ENCODE results near the gene PDE1C. TPM values are rescaled to one million over a fixed set of nuclear protein-coding genes. Genes with fewer than 3 reads are reported as not detected.
"Not testable (repeated sequence)": the region's sequence is repeated elsewhere in the genome, so short reads cannot be mapped to it uniquely, and the experiment has no call there.

The PDE1C gene
- total RNA-seq, 1 donor from 2014 or later = 54.6 TPM

GRCh38 chr7:31835471-31835870, 234.7 kb downstream of the PDE1C start:
- Mint-ChIP-seq H3K27me3 (ENCODE audit: low read depth) (no peaks in the 10 kb centered on the region), H3K9me3 (ENCODE audit: low read depth) (no peaks in the 10 kb centered on the region), H3K27ac (ENCODE audit: unreplicated experiment) (no peak overlapping the region), H3K4me3 (ENCODE audit: unreplicated experiment) (no peak overlapping the region), H3K36me3 (ENCODE audit: low read depth) (peaks cover 7% of the 10 kb centered on the region), H3K4me1 (ENCODE audit: low read depth) (peaks cover 3% of the 10 kb centered on the region)
- no peak for DNase-seq (ENCODE audit: low spot score)
- TF ChIP-seq, protein P1, sequence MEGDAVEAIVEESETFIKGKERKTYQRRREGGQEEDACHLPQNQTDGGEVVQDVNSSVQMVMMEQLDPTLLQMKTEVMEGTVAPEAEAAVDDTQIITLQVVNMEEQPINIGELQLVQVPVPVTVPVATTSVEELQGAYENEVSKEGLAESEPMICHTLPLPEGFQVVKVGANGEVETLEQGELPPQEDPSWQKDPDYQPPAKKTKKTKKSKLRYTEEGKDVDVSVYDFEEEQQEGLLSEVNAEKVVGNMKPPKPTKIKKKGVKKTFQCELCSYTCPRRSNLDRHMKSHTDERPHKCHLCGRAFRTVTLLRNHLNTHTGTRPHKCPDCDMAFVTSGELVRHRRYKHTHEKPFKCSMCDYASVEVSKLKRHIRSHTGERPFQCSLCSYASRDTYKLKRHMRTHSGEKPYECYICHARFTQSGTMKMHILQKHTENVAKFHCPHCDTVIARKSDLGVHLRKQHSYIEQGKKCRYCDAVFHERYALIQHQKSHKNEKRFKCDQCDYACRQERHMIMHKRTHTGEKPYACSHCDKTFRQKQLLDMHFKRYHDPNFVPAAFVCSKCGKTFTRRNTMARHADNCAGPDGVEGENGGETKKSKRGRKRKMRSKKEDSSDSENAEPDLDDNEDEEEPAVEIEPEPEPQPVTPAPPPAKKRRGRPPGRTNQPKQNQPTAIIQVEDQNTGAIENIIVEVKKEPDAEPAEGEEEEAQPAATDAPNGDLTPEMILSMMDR (IDR thresholded peaks at IDR 0.05) = no peak

DNA sequence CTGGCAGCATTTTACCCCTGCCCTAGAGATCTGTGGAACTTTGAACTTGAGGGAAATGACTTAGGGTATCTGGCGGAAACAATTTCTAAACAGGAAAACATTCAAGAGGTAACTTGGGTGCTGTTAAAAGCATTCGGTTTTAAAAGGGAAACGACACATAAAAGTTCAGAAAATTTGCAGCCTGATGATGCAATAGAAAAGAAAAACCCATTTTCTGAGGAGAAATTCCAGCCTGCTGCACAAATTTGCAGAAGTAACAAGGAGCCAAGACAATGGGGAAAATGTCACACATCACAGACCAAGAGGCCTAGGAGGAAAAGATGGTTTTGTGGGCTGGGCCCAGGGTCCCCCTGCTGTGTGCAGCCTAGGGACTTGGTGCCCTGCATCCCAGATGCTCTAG, 236.6 kb downstream of the PDE1C start:
- not testable (repeated sequence) for H3K9me3 Mint-ChIP-seq (ENCODE audit: low read depth); H3K36me3 Mint-ChIP-seq (ENCODE audit: low read depth); H3K4me3 Mint-ChIP-seq (ENCODE audit: unreplicated experiment); DNase-seq (ENCODE audit: low spot score); H3K27ac Mint-ChIP-seq (ENCODE audit: unreplicated experiment); H3K27me3 Mint-ChIP-seq (ENCODE audit: low read depth)
- H3K4me1 Mint-ChIP-seq (ENCODE audit: low read depth) = peaks cover 12% of the 10 kb centered on the region

DNA sequence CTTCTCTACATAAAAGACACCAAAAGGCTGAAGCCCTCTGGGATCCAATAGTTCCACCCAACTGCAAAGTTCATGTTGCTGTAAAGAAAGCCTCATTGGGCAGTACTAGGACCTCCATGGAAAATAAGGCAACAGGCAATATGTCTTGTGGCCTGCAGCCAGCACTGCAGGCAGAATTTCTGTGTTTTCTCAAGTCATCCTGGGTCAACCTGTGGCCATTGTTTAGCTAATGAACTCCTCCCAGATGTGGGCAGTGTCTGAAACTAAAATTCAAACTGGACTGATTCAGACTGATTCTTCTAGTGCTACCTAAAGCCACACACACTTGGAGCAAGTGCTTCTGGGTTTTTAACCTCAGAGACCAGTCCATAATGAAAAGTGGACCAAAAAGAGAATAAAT, 241.7 kb downstream of the PDE1C start:
- Mint-ChIP-seq H3K27ac (ENCODE audit: unreplicated experiment) (no peak overlapping the region), H3K36me3 (ENCODE audit: low read depth) (peaks cover 24% of the 10 kb centered on the region), H3K4me3 (ENCODE audit: unreplicated experiment) (no peak overlapping the region), H3K9me3 (ENCODE audit: low read depth) (no peaks in the 10 kb centered on the region), H3K4me1 (ENCODE audit: low read depth) (peaks cover 16% of the 10 kb centered on the region), H3K27me3 (ENCODE audit: low read depth) (no peaks in the 10 kb centered on the region)
- TF ChIP-seq, protein P1 (IDR thresholded peaks at IDR 0.05) = no peak
- no peak for DNase-seq (ENCODE audit: low spot score)

DNA sequence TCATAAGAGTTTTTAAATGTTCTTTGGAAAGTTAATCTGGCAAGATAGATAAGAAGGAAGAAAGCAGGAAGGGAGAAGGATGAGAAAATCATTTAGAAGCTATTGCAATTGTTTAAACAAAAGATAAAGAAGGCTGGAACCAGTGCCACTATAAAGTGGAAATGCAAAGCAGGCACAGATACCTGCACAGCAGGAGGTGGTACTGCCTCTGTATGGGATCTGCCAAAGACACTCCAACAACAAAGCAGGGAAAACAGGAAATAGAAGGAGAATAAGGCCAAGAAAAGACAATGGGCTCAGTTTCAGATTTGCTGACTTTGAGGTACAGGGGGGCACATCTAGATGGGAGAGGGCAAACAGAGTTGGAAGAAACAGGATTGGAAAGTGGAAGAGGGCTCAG, 244.6 kb downstream of the PDE1C start:
- H3K4me1 Mint-ChIP-seq (ENCODE audit: low read depth) = peaks cover 14% of the 10 kb centered on the region
- no peaks in the 10 kb centered on the region for H3K27me3 Mint-ChIP-seq (ENCODE audit: low read depth)
- H3K9me3 Mint-ChIP-seq (ENCODE audit: low read depth) = no peaks in the 10 kb centered on the region
- no peak overlapping the region for H3K4me3 Mint-ChIP-seq (ENCODE audit: unreplicated experiment)
- peaks cover 28% of the 10 kb centered on the region for H3K36me3 Mint-ChIP-seq (ENCODE audit: low read depth)
- DNase-seq (ENCODE audit: low spot score) = no peak
- H3K27ac Mint-ChIP-seq (ENCODE audit: unreplicated experiment) = peak overlapping the region; percentile 39
- TF ChIP-seq, protein P1 (IDR thresholded peaks at IDR 0.05) = no peak

GRCh38 chr7:31819031-31819430, 251.2 kb downstream of the PDE1C start:
- no peaks in the 10 kb centered on the region for H3K27me3 Mint-ChIP-seq (ENCODE audit: low read depth)
- no peak for DNase-seq (ENCODE audit: low spot score)
- H3K27ac Mint-ChIP-seq (ENCODE audit: unreplicated experiment) = no peak overlapping the region
- peaks cover 5% of the 10 kb centered on the region for H3K4me1 Mint-ChIP-seq (ENCODE audit: low read depth)
- no peaks in the 10 kb centered on the region for H3K9me3 Mint-ChIP-seq (ENCODE audit: low read depth)
- H3K4me3 Mint-ChIP-seq (ENCODE audit: unreplicated experiment) = no peak overlapping the region
- peaks cover 11% of the 10 kb centered on the region for H3K36me3 Mint-ChIP-seq (ENCODE audit: low read depth)
- TF ChIP-seq, protein P1 (IDR thresholded peaks at IDR 0.05) = no peak

DNA sequence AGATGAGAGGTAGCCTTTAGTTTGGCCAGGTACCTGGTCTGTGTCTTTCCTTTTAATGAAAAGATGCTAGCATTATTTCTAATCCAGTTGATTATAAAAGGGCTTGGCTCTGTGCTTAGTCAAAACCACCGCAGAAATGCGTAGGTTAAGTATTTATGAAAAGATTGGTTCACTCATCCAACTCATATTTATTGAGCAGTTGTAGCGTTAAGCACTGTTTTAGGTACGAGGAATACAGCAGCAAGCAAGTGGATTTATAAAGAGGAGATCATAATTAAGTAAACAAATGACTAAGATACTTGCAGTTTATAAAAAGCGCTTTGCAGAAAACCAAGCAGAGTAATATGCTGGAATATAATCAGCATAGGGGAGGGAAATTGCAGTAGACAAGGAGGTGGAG, 253.4 kb downstream of the PDE1C start:
- TF ChIP-seq, protein P1 (IDR thresholded peaks at IDR 0.05) = no peak
- H3K4me3 Mint-ChIP-seq (ENCODE audit: unreplicated experiment) = no peak overlapping the region
- no peak for DNase-seq (ENCODE audit: low spot score)
- peaks cover 5% of the 10 kb centered on the region for H3K4me1 Mint-ChIP-seq (ENCODE audit: low read depth)
- no peak overlapping the region for H3K27ac Mint-ChIP-seq (ENCODE audit: unreplicated experiment)
- no peaks in the 10 kb centered on the region for H3K9me3 Mint-ChIP-seq (ENCODE audit: low read depth)
- peaks cover 2% of the 10 kb centered on the region for H3K36me3 Mint-ChIP-seq (ENCODE audit: low read depth)
- no peaks in the 10 kb centered on the region for H3K27me3 Mint-ChIP-seq (ENCODE audit: low read depth)
